IMR-90 (cell line): ENCODE data around the gene TMX2. TPM values are rescaled to one million over a fixed set of nuclear protein-coding genes. Genes with fewer than 3 reads are reported as not detected.

Experiments used
- ATAC-seq: fragments of 200-7000 bp; cut with Tn5 transposase; 2 replicates; pipeline ENCODE4 v1.9.1; 2020; ENCODE audit warnings: low read depth, mild to moderate bottlenecking, moderate library complexity
- BruUV-seq: library from RNA; stranded (reverse); fragments of 400-500 nt; replicated peaks from 2 replicates; lab custom pipeline; 2021; lab: Mats Ljungman, UMichigan
- CTCF ChIA-PET: fragments of 300-600 bp; formaldehyde crosslinking; extraction: SDS; loops from one replicate; lab custom pipeline; 2021; ENCODE audit warnings: antibody characterized with exemption; lab: Yijun Ruan, JAX
- POLR2A ChIA-PET: fragments of 300-600 bp; sonication (Branson Sonifier 250); formaldehyde crosslinking; loops from one replicate; lab custom pipeline; 2022; ENCODE audit warnings: antibody characterized with exemption; ENCODE audit not compliant: unreplicated experiment; lab: Charles Lee
- DNase-seq: peaks from one replicate; pipeline ENCODE4 v3.0.0; 2013
- H2AFZ ChIP-seq: replicated peaks from 2 replicates; pipeline ENCODE3; 2013; ENCODE audit warnings: low read length, mild to moderate bottlenecking; ENCODE audit not compliant: poor library complexity
- H2AK5ac ChIP-seq: 2 replicates; pipeline ENCODE4 v1.6.1; 2013; ENCODE audit warnings: low read depth, low read length, inconsistent platforms
- H2AK9ac ChIP-seq: replicated peaks from 2 replicates; pipeline ENCODE3; 2013; ENCODE audit warnings: mild to moderate bottlenecking, low read depth, low read length, moderate library complexity; ENCODE audit not compliant: poor library complexity
- H2BK120ac ChIP-seq: 2 replicates; pipeline ENCODE4 v1.6.1; 2013; ENCODE audit warnings: low read depth, low read length, inconsistent platforms
- H2BK15ac ChIP-seq: 3 replicates; pipeline ENCODE4 v1.6.1; 2013; ENCODE audit warnings: low read depth, low read length, inconsistent platforms
- H2BK20ac ChIP-seq: 2 replicates; pipeline ENCODE4 v1.6.1; 2013; ENCODE audit warnings: low read depth, mild to moderate bottlenecking, inconsistent platforms, low read length, moderate library complexity
- H2BK5ac ChIP-seq: 2 replicates; pipeline ENCODE4 v1.6.1; 2013; ENCODE audit warnings: mild to moderate bottlenecking, low read depth, low read length, inconsistent platforms; ENCODE audit not compliant: poor library complexity, severe bottlenecking
- H3K14ac ChIP-seq: replicated peaks from 2 replicates; pipeline ENCODE4 v1.6.1; 2013; ENCODE audit warnings: low read depth, low read length, inconsistent platforms
- H3K18ac ChIP-seq: 2 replicates; pipeline ENCODE4 v1.6.1; 2013; ENCODE audit warnings: low read depth, low read length, control low read depth
- H3K23ac ChIP-seq: 2 replicates; pipeline ENCODE4 v1.6.1; 2013; ENCODE audit warnings: low read depth, low read length, inconsistent platforms
- H3K27ac ChIP-seq: 2 replicates; pipeline ENCODE4 v1.5.1; 2013; ENCODE audit warnings: mild to moderate bottlenecking, control low read depth, low read length; ENCODE audit not compliant: insufficient read depth
- H3K27me3 ChIP-seq: 2 replicates; pipeline ENCODE4 v1.6.1; 2013; ENCODE audit warnings: low read length; ENCODE audit not compliant: control insufficient read depth, insufficient read depth
- H3K36me3 ChIP-seq: 2 replicates; pipeline ENCODE4 v1.6.1; 2013; ENCODE audit warnings: low read length, mixed read lengths; ENCODE audit not compliant: control insufficient read depth, insufficient read depth
- H3K4ac ChIP-seq: 2 replicates; pipeline ENCODE4 v1.6.1; 2013; ENCODE audit warnings: low read depth, low read length, inconsistent platforms
- H3K4me1 ChIP-seq: 2 replicates; pipeline ENCODE4 v1.6.1; 2013; ENCODE audit warnings: low read length, mixed read lengths; ENCODE audit not compliant: control insufficient read depth, insufficient read depth
- H3K4me2 ChIP-seq: 2 replicates; pipeline ENCODE4 v1.6.1; 2013; ENCODE audit warnings: low read depth, mild to moderate bottlenecking, control low read depth, low read length, moderate library complexity
- H3K4me3 ChIP-seq: 2 replicates; pipeline ENCODE4 v1.5.1; 2013; ENCODE audit warnings: low read depth, mild to moderate bottlenecking, control low read depth, low read length, moderate library complexity; ENCODE audit not compliant: insufficient read depth
- H3K56ac ChIP-seq: 2 replicates; pipeline ENCODE4 v1.6.1; 2013; ENCODE audit warnings: low read length, inconsistent platforms; ENCODE audit not compliant: insufficient read depth; ENCODE audit errors: extremely low read depth
- H3K79me1 ChIP-seq, 2 experiments: 2 replicates each; pipeline ENCODE4 v1.6.1; 2013; ENCODE audit warnings: low read length in 2 of 2, inconsistent platforms in 1 of 2, low read depth in 1 of 2
- H3K9ac ChIP-seq: 2 replicates; pipeline ENCODE4 v1.6.1; 2013; ENCODE audit warnings: low read depth, low read length, control low read depth
- H3K9me1 ChIP-seq: 2 replicates; pipeline ENCODE4 v1.6.1; 2013; ENCODE audit warnings: low read length, inconsistent platforms; ENCODE audit not compliant: insufficient read depth
- H3K9me3 ChIP-seq: 2 replicates; pipeline ENCODE4 v1.6.1; 2013; ENCODE audit warnings: low read length; ENCODE audit not compliant: control insufficient read depth, insufficient read depth
- H4K20me1 ChIP-seq: 2 replicates; pipeline ENCODE4 v1.6.1; 2013; ENCODE audit warnings: low read length, inconsistent platforms; ENCODE audit not compliant: insufficient read depth
- H4K5ac ChIP-seq: 2 replicates; pipeline ENCODE4 v1.6.1; 2013; ENCODE audit warnings: mild to moderate bottlenecking, low read depth, low read length, control low read depth
- H4K8ac ChIP-seq, 2 experiments: 2 replicates each; pipeline ENCODE4 v1.6.1; 2013; ENCODE audit warnings: low read depth in 2 of 2, low read length in 2 of 2, control low read depth in 1 of 2, inconsistent platforms in 1 of 2
- H4K91ac ChIP-seq: 2 replicates; pipeline ENCODE4 v1.6.1; 2013; ENCODE audit warnings: low read depth, low read length, inconsistent platforms; ENCODE audit not compliant: insufficient read depth
- MXI1 ChIP-seq: IDR thresholded peaks from 2 replicates; pipeline ENCODE4 v1.6.1; 2012; ENCODE audit warnings: low read depth, mild to moderate bottlenecking, low read length, moderate library complexity, borderline replicate concordance
- RAD21 ChIP-seq: IDR thresholded peaks from 2 replicates; pipeline ENCODE4 v1.6.1; 2012; ENCODE audit warnings: low read length, improper control_type of control experiment
- WGBS, 2 experiments: methylation state at CpG; one replicate each; pipeline versions ENCODE4 v1.1.5 to v1.1.7; 2013; ENCODE audit warnings: missing lambda C conversion rate in 2 of 2; ENCODE audit not compliant: insufficient read length in 1 of 2; ENCODE audit errors: extremely low coverage in 2 of 2; 5-methylcytosine and 5-hydroxymethylcytosine counted together
- dilution Hi-C: fragments of 300-500 bp; cut with HindIII; formaldehyde crosslinking; loops from one replicate; pipeline ENCODE4 v1.14.3; 2018; ENCODE audit warnings: low sequenced_read_pairs; ENCODE audit not compliant: unreplicated experiment
- in situ Hi-C: fragments of 300-500 bp; cut with MboI; formaldehyde crosslinking; loops from 3 replicates; pipeline ENCODE4 v1.14.3; 2019; ENCODE audit warnings: low sequenced_read_pairs, inconsistent platforms, mixed read lengths
- intact Hi-C: fragments of 100-400 bp; cut with micrococcal nuclease; formaldehyde crosslinking; loops from 2 replicates; pipeline ENCODE4 v1.10.0; 2022
- polyA plus RNA-seq, 3 experiments: library from polyadenylated mRNA; depleted of rRNA; stranded (reverse); fragments of >200 nt; gene quantifications; 2 replicates each; pipeline ENCODE4 v1.2.3, GENCODE V29; 2012; ENCODE audit warnings: low replicate concordance in 1 of 3
- total RNA-seq: library from RNA; depleted of rRNA; stranded (reverse); fragments of >200 nt; gene quantifications from 2 replicates; pipeline ENCODE4 v1.2.3, GENCODE V29; 2012

Gene TMX2
- total and polyA plus RNA-seq, 2 of the 4 experiments (the other 2 are of a cell fraction): 60.3 to 103 TPM

DNA sequence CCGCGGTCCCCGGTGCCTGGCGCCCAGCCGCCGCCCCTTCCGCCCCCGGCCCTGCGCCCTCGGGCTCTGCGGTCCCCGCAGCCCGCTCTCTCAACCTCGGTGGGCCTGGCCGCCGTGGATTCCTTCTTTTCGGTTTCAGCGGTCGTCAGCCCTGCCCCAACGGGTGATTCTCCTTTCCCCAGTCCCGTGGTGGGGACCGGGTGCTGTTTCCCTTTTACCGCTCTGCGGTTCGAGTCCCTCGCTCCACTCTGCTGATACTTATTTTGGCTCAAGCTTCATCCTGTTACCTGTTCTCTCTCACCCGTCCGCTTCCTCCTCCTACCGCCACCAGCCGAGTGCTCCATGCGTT is 44.0 kb upstream of the TMX2 start:
- H4K91ac ChIP-seq: peak overlapping the region; percentile 65
- H4K20me1 ChIP-seq: peaks cover 12% of the 10 kb centered on the region
- BruUV-seq: no TSS peak
- H3K23ac ChIP-seq: peak overlapping the region; percentile 88
- H2AFZ ChIP-seq: peak overlapping the region; percentile 92
- intact Hi-C loops: loop anchor here (5.0 kb wide), 2 partner anchors 649 to 854 kb away; no protein-coding TSS in a partner anchor
- no peak overlapping the region for H2BK20ac ChIP-seq
- H2AK5ac ChIP-seq: peak overlapping the region; percentile 90
- H3K36me3 ChIP-seq: peaks cover 11% of the 10 kb centered on the region
- 0% methylated on average over 16 of the region's 31 CpGs; no CpG with 5 or more reads in 1 of the 2 experiments for WGBS, 2 experiments
- in situ Hi-C loops: no loop called here
- H2BK5ac ChIP-seq: peak overlapping the region; percentile 73
- ATAC-seq (no peak), DNase-seq (no peak)
- peak overlapping the region; percentile 44 to 76 for H4K8ac ChIP-seq
- H3K79me1 ChIP-seq: peaks cover 3 to 26% of the 10 kb centered on the region in 2 experiments; a peak in 2 of 4 replicates
- TF ChIP-seq RAD21: no peak
- TF ChIP-seq MXI1: peak; percentile 21; the same call in 1 of the 2 replicates
- no peak overlapping the region for H2BK15ac ChIP-seq
- H3K27ac ChIP-seq: peak overlapping the region; percentile 94
- H3K56ac ChIP-seq: peak overlapping the region; percentile 86
- H3K27me3 ChIP-seq: no peaks in the 10 kb centered on the region
- H3K4me2 ChIP-seq: peak overlapping the region; percentile 84
- peak overlapping the region; percentile 99 for H3K9ac ChIP-seq
- ChIA-PET POLR2A (no interaction called here), CTCF (no interaction called here)
- dilution Hi-C loops: no loop called here
- peak overlapping the region; percentile 16; the same call in 1 of the 2 replicates for H4K5ac ChIP-seq
- H3K4me1 ChIP-seq: peaks cover 2% of the 10 kb centered on the region; the same call in 1 of the 2 replicates
- H2BK120ac ChIP-seq: peak overlapping the region; percentile 60
- peak overlapping the region; percentile 94 for H2AK9ac ChIP-seq
- H3K4me3 ChIP-seq: peak overlapping the region; percentile 98
- H3K18ac ChIP-seq: peak overlapping the region; percentile 54
- H3K14ac ChIP-seq: peak overlapping the region; percentile 96
- 0 out of 2 replicates have a peak, but pooled peaks cover 2% of the 10 kb centered on the region for H3K9me1 ChIP-seq
- no peaks in the 10 kb centered on the region for H3K9me3 ChIP-seq
- H3K4ac ChIP-seq: peak overlapping the region; percentile 97
